Measurements from ENCODE around the gene TCF21. TPM values are rescaled to one million over a fixed set of nuclear protein-coding genes. Genes with fewer than 3 reads are reported as not detected.

Gene TCF21
- polyA plus RNA-seq, 1 of the 3 experiments (the other 2 are of a cell fraction) = not detected

- TF ChIP-seq ZBTB33 (IDR thresholded peaks at IDR 0.05; ENCODE audit: borderline replicate concordance, low read depth) = no peak
- no peak for TF ChIP-seq TEAD4 (IDR thresholded peaks at IDR 0.05; ENCODE audit: borderline replicate concordance, insufficient read depth)
- no peak for TF ChIP-seq FOXM1 (IDR thresholded peaks at IDR 0.05; ENCODE audit: low read depth)
Observed at GRCh38 chr6:133939778-133940667, 51.1 kb downstream of the TCF21 start (continued).

Other genes with a start within 250 kb of the TCF21 start
- 16.3 and 22.4 TPM in 2 replicates for gene TBPL1, start 64.1 kb downstream of the TCF21 start, polyA plus RNA-seq (2012; rRNA removed)
- 0.61 and 0.80 TPM in 2 replicates for gene SLC2A12, start 163.5 kb downstream of the TCF21 start, polyA plus RNA-seq (2012; rRNA removed)

Data from SK-N-SH (cell line).